ENCODE measurements around the gene SEMA4B. TPM values are rescaled to one million over a fixed set of nuclear protein-coding genes. Genes with fewer than 3 reads are reported as not detected.
"Not testable (repeated sequence)": the region's sequence is repeated elsewhere in the genome, so short reads cannot be mapped to it uniquely, and the experiment has no call there.

SEMA4B gene
- 10 to 100 TPM in 2 of 10 donors, 1 to 10 TPM in 8; 4.0 to 10.3 (median 6.6) TPM for polyA plus RNA-seq (ENCODE audit: insufficient read length in 10 of 10)
- long read RNA-seq, donor 1, partial matches to known transcripts = 0 of 2 reads
- long read RNA-seq, donor 1, other reads (novel, unspliced or antisense) = 0 of 2 reads
- long read RNA-seq, donor 2 = 0 reads
- long read RNA-seq, donor 3 = 0 reads
- long read RNA-seq, donor 4 = 0 reads
- long read RNA-seq, donor 5, partial matches to known transcripts = 0 of 1 reads
- long read RNA-seq, donor 5, other reads (novel, unspliced or antisense) = 0 of 1 reads
- long read RNA-seq, donor 6, partial matches to known transcripts = 0 of 1 reads
- long read RNA-seq, donor 6, other reads (novel, unspliced or antisense) = 0 of 1 reads
- long read RNA-seq, donor 7, partial matches to known transcripts = 0 of 1 reads
- long read RNA-seq, donor 7, other reads (novel, unspliced or antisense) = 0 of 1 reads
- long read RNA-seq, donor 8, partial matches to known transcripts = 0 of 2 reads
- long read RNA-seq, donor 8, other reads (novel, unspliced or antisense) = 0 of 2 reads
- long read RNA-seq, donor 9 = 0 reads

GRCh38 chr15:90201130-90201943 lies at the start of gene SEMA4B:
TSS of gene SEMA4B (plus strand) at chr15:90201330. CDS start at chr15:90201579, 249 bp downstream.
- peak; percentile 49 to 91 (median 73) for DNase-seq

GRCh38 chr15:90151989-90152645 lies 49.0 kb upstream of the SEMA4B start:
- no peak for DNase-seq

GRCh38 chr15:90153658-90154057 lies 47.5 kb upstream of the SEMA4B start:
- no peak for DNase-seq

- DNase-seq = no peak
Observed at GRCh38 chr15:90154246-90154645, 46.9 kb upstream of the SEMA4B start.

GRCh38 chr15:90154861-90155626 lies 46.1 kb upstream of the SEMA4B start:
- DNase-seq = no peak

GRCh38 chr15:90159213-90159612 lies 41.9 kb upstream of the SEMA4B start:
- DNase-seq = no peak

- no peak for DNase-seq
Observed at GRCh38 chr15:90160781-90161727, 40.1 kb upstream of the SEMA4B start.

GRCh38 chr15:90161950-90162361 lies 39.2 kb upstream of the SEMA4B start:
- no peak for DNase-seq

- no peak for DNase-seq
Observed at GRCh38 chr15:90162956-90163355, 38.2 kb upstream of the SEMA4B start.

- DNase-seq = not testable (repeated sequence)
Observed at GRCh38 chr15:90164239-90164638, 36.9 kb upstream of the SEMA4B start.

- no peak for DNase-seq
Observed at GRCh38 chr15:90165157-90165556, 36.0 kb upstream of the SEMA4B start.

GRCh38 chr15:90165659-90166489 lies 35.3 kb upstream of the SEMA4B start:
- DNase-seq = peak in 2 of 3 donors; percentile 41 to 97

GRCh38 chr15:90167121-90167520 lies 34.0 kb upstream of the SEMA4B start:
- DNase-seq = no peak

- DNase-seq = no peak
Observed at GRCh38 chr15:90171623-90172022, 29.5 kb upstream of the SEMA4B start.

- no peak for DNase-seq
Observed at GRCh38 chr15:90173372-90173771, 27.8 kb upstream of the SEMA4B start.

GRCh38 chr15:90174140-90174875 lies 26.8 kb upstream of the SEMA4B start:
- DNase-seq = peak; percentile 35 to 67 (median 35)

GRCh38 chr15:90177012-90177411 lies 24.1 kb upstream of the SEMA4B start:
- DNase-seq = no peak
